Stomach (tissue), 9 donors: ENCODE data around the gene NKIRAS1. TPM values are rescaled to one million over a fixed set of nuclear protein-coding genes. Genes with fewer than 3 reads are reported as not detected.
A peak's percentile ranks its signal among the peaks of the same experiment; 100 is the strongest.

Source experiments
- DNase-seq, 2 donors: peaks; one replicate each; pipeline versions ENCODE4 v3.0.0 to v3.0.0-alpha.2; 2013 to 2019
- H3K27ac ChIP-seq, 5 donors: fragments of 200-600 bp in 4 of 5; sonication (generic) in 4 of 5; one replicate each; pipeline ENCODE4 v1.5.1; 2013 to 2019; ENCODE audit warnings: mild to moderate bottlenecking in 1 of 5, moderate library complexity in 1 of 5
- H3K27me3 ChIP-seq, 3 donors: fragments of 200-600 bp; sonication (generic); one replicate each; pipeline ENCODE4 v1.5.1; 2017 to 2019; ENCODE audit warnings: mixed run types in 1 of 3
- H3K36me3 ChIP-seq, 4 donors: fragments of 200-600 bp; sonication (generic); 1 replicate in 3 of 4; 2 replicates in 1 of 4; pipeline ENCODE4 v1.5.1; 2016 to 2019
- H3K4me1 ChIP-seq, 4 donors: fragments of 200-600 bp; sonication (generic); one replicate each; pipeline ENCODE4 v1.5.1; 2016 to 2019
- H3K4me3 ChIP-seq, 4 donors: fragments of 200-600 bp; sonication (generic) in 3 of 4; one replicate each; pipeline ENCODE4 v1.5.1; 2016 to 2019; ENCODE audit warnings: mild to moderate bottlenecking in 1 of 4
- H3K9me3 ChIP-seq, 4 donors: fragments of 200-600 bp; sonication (generic); one replicate each; pipeline ENCODE4 v1.5.1; 2016 to 2019
- CTCF ChIP-seq, 7 experiments: fragments of 450-650 bp in 4 of 7; fragments of 200-600 bp in 3 of 7; sonication (generic) in 3 of 7; IDR thresholded peaks; one replicate each; pipeline ENCODE4 v1.5.1; 2016 to 2019; ENCODE audit warnings: antibody characterized with exemption in 7 of 7, control low read depth in 2 of 7, mild to moderate bottlenecking in 1 of 7
- EP300 ChIP-seq: sonication (generic); formaldehyde crosslinking; IDR thresholded peaks from one replicate; pipeline ENCODE4 v1.6.1; 2017; ENCODE audit warnings: antibody characterized with exemption
- POLR2A ChIP-seq, 4 donors: fragments of 450-650 bp; IDR thresholded peaks; one replicate each; pipeline ENCODE4 v1.6.1; 2016; ENCODE audit warnings: antibody characterized with exemption in 4 of 4, control low read depth in 2 of 4, mild to moderate bottlenecking in 1 of 4, moderate library complexity in 1 of 4
- POLR2AphosphoS5 ChIP-seq, 3 donors: sonication (generic); formaldehyde crosslinking; IDR thresholded peaks; one replicate each; pipeline ENCODE4 v1.6.1; 2016; ENCODE audit warnings: antibody characterized with exemption in 3 of 3
- WGBS, 5 donors: extraction: QIAGEN DNeasy Blood & Tissue Kit in 3 of 5; methylation state at CpG; one replicate each; pipeline versions ENCODE4 v1.1.5 to v1.1.7; 2013 to 2018; 5-methylcytosine and 5-hydroxymethylcytosine counted together
- intact Hi-C: fragments of 100-400 bp; cut with DNase I; formaldehyde crosslinking; loops from one replicate; pipeline ENCODE4 v1.15.1; 2023; ENCODE audit warnings: low total_unique reads
- polyA plus RNA-seq, 3 donors: library from polyadenylated mRNA; stranded (reverse); fragments of 200-250 nt; gene quantifications; one replicate each; pipeline ENCODE4 v1.2.3, GENCODE V29; 2013
- total RNA-seq, 5 donors: library from RNA; depleted of rRNA; stranded (reverse); fragments of >200 nt; gene quantifications; one replicate each; pipeline versions ENCODE4 v1.1.0 to v1.2.3, GENCODE V29; 2014 to 2016
- donor health status: healthy with polysubstance abuse.
- donor health status: Bipolar disorder and iron deficiency.
- donor health status: healthy.

NKIRAS1 gene
- total and polyA plus RNA-seq, 8 donors = 0.87 to 18.3 (median 7.6) TPM; not detected in 1

GRCh38 chr3:23926246-23926645, 9.5 kb upstream of the NKIRAS1 start:
- WGBS, 5 donors = 88 to 96% (median 94%) methylated on average over 7 of the region's 7 CpGs
- H3K27me3 ChIP-seq = no peaks in the 10 kb centered on the region
- peaks cover 0 to 17% (median 15%) of the 10 kb centered on the region in 4 donors for H3K36me3 ChIP-seq
- no peak overlapping the region for H3K4me3 ChIP-seq
- intact Hi-C loops = no loop called here
- H3K4me1 ChIP-seq = no peaks in the 10 kb centered on the region
- no peak for DNase-seq
- no peak overlapping the region for H3K27ac ChIP-seq
- TF ChIP-seq POLR2A (IDR thresholded peaks at IDR 0.05) (no peak), CTCF (IDR thresholded peaks at IDR 0.05) (no peak), POLR2AphosphoS5 (IDR thresholded peaks at IDR 0.05) (no peak), EP300 (no peak)
- no peaks in the 10 kb centered on the region for H3K9me3 ChIP-seq

- Histone ChIP-seq H3K9me3 (no peaks in the 10 kb centered on the region), H3K4me3 (no peak overlapping the region), H3K27ac (no peak overlapping the region), H3K27me3 (no peaks in the 10 kb centered on the region), H3K36me3 (peaks cover 9 to 41% (median 38%) of the 10 kb centered on the region in 4 donors), H3K4me1 (peaks cover 14 to 23% (median 20%) of the 10 kb centered on the region in 4 donors)
- TF ChIP-seq CTCF (IDR thresholded peaks at IDR 0.05) (no peak), POLR2AphosphoS5 (IDR thresholded peaks at IDR 0.05) (no peak), POLR2A (IDR thresholded peaks at IDR 0.05) (no peak), EP300 (no peak)
- WGBS, 5 donors = 68 to 85% (median 78%) methylated on average over 2 of the region's 2 CpGs
- intact Hi-C loops = no loop called here
- no peak for DNase-seq
Measured at GRCh38 chr3:23923786-23924185, 7.0 kb upstream of the NKIRAS1 start.

- TF ChIP-seq CTCF (IDR thresholded peaks at IDR 0.05) = no peak
- TF ChIP-seq EP300 = no peak
- no peak for TF ChIP-seq POLR2A (IDR thresholded peaks at IDR 0.05)
- TF ChIP-seq POLR2AphosphoS5 (IDR thresholded peaks at IDR 0.05) = no peak
- peaks cover 22 to 37% (median 32%) of the 10 kb centered on the region in 4 donors for H3K4me1 ChIP-seq
- H3K36me3 ChIP-seq = peaks cover 17 to 51% (median 45%) of the 10 kb centered on the region in 4 donors
- intact Hi-C loops = no loop called here
- DNase-seq = no peak
- WGBS, 5 donors = 82 to 89% (median 86%) methylated on average over 3 of the region's 3 CpGs
- no peaks in the 10 kb centered on the region for H3K9me3 ChIP-seq
- no peak overlapping the region for H3K4me3 ChIP-seq
- H3K27me3 ChIP-seq = no peaks in the 10 kb centered on the region
- no peak overlapping the region for H3K27ac ChIP-seq
Measured at GRCh38 chr3:23921052-23921511, 4.3 kb upstream of the NKIRAS1 start.

- Histone ChIP-seq H3K9me3 (no peaks in the 10 kb centered on the region), H3K4me3 (peak overlapping the region in 2 of 4 donors; percentile 5 to 86), H3K27me3 (no peaks in the 10 kb centered on the region), H3K4me1 (peaks cover 25 to 46% (median 41%) of the 10 kb centered on the region in 4 donors), H3K27ac (peak overlapping the region in 1 of 5 donors; percentile 4), H3K36me3 (peaks cover 17 to 51% (median 45%) of the 10 kb centered on the region in 4 donors)
- TF ChIP-seq POLR2AphosphoS5 (IDR thresholded peaks at IDR 0.05) = no peak
- TF ChIP-seq POLR2A (IDR thresholded peaks at IDR 0.05) = no peak
- no peak for TF ChIP-seq CTCF (IDR thresholded peaks at IDR 0.05)
- no peak for TF ChIP-seq EP300
- whole genome bisulfite sequencing, 5 donors = 57 to 73% (median 71%) methylated on average over 5 of the region's 5 CpGs
- DNase-seq = no peak
- intact Hi-C loops = no loop called here
Measured at GRCh38 chr3:23920151-23920655, 3.4 kb upstream of the NKIRAS1 start.
